ENCODE measurements around the gene ATG13.

GRCh38 chr11:46697723-46698122, 80.4 kb downstream of the ATG13 start:
- TF ChIP-seq CTCF (IDR thresholded peaks at IDR 0.05), result no peak
- TF ChIP-seq POLR2A (IDR thresholded peaks at IDR 0.05), result no peak

All from heart left ventricle (tissue), 13 donors.